HCT116 (cell line): ENCODE results near the gene POLR3GL.

Source experiments
- CBX3 ChIP-seq: IDR thresholded peaks from 2 replicates; pipeline ENCODE4 v1.6.1; 2012; ENCODE audit warnings: low read depth
- CTCF ChIP-seq, 3 experiments: fragments of 200-600 bp in 1 of 3; sonication (generic) in 1 of 3; IDR thresholded peaks in 2 of 3; conservative IDR thresholded peaks in 1 of 3; 2 replicates each; pipeline ENCODE4 v1.5.1; 2012 to 2017; ENCODE audit warnings: low read depth in 2 of 3, low read length in 2 of 3, antibody characterized with exemption in 1 of 3, borderline replicate concordance in 1 of 3, control low read depth in 1 of 3, mild to moderate bottlenecking in 1 of 3, mixed read lengths in 1 of 3, mixed run types in 1 of 3, moderate library complexity in 1 of 3; ENCODE audit not compliant: insufficient read depth in 1 of 3
- EZH2 ChIP-seq: fragments of 200-600 bp; sonication (generic); IDR thresholded peaks from 2 replicates; pipeline ENCODE4 v1.6.1; 2017; ENCODE audit warnings: antibody characterized with exemption, mixed run types
- EZH2phosphoT487 ChIP-seq: fragments of 200-600 bp; IDR thresholded peaks from 2 replicates; pipeline ENCODE4 v1.6.1; 2018; ENCODE audit warnings: antibody characterized with exemption, borderline replicate concordance
- JUND ChIP-seq: IDR thresholded peaks from 2 replicates; pipeline ENCODE4 v1.6.1; 2012
- POLR2A ChIP-seq: IDR thresholded peaks from 2 replicates; pipeline ENCODE4 v1.7.0; 2011; ENCODE audit warnings: borderline replicate concordance; ENCODE audit not compliant: insufficient read depth, insufficient read length; ENCODE audit errors: extremely low read depth
- POLR2AphosphoS5 ChIP-seq: IDR thresholded peaks from 2 replicates; pipeline ENCODE4 v1.6.1; 2011; ENCODE audit warnings: mild to moderate bottlenecking, low read depth, low read length, moderate library complexity
- REST ChIP-seq: IDR thresholded peaks from 2 replicates; pipeline ENCODE4 v1.6.1; 2012; ENCODE audit warnings: low read depth
- SP1 ChIP-seq: IDR thresholded peaks from 2 replicates; pipeline ENCODE4 v1.6.1; 2012; ENCODE audit warnings: low read depth
- ZBTB33 ChIP-seq: IDR thresholded peaks from 2 replicates; pipeline ENCODE4 v1.6.1; 2011; ENCODE audit warnings: mild to moderate bottlenecking, low read length, moderate library complexity; ENCODE audit not compliant: insufficient replicate concordance; ENCODE audit errors: extremely low read depth
- ZFX ChIP-seq: fragments of 450-650 bp; IDR thresholded peaks from 2 replicates; pipeline ENCODE4 v1.6.1; 2017

- TF ChIP-seq POLR2AphosphoS5 (no peak), POLR2A (no peak), CTCF (IDR thresholded peaks at IDR 0.05 in 2 of 3, conservative IDR thresholded peaks at IDR 0.05 in 1 of 3; ENCODE audit: borderline replicate concordance in 1 of 3, insufficient read depth in 1 of 3, low read depth in 2 of 3, low read length in 2 of 3) (no peak), EZH2 (no peak), CBX3 (no peak), SP1 (no peak), REST (no peak), ZFX (no peak), JUND (no peak), ZBTB33 (no peak), EZH2phosphoT487 (no peak)
Observed at GRCh38 chr1:145977016-145977415, 12.5 kb downstream of the POLR3GL start.
